HG03571 (cell line): ENCODE data around the gene ANKRD36C.
"Not testable (repeated sequence)": the region's sequence is repeated elsewhere in the genome, so short reads cannot be mapped to it uniquely, and the experiment has no call there.

Experiments
- ATAC-seq: cut with Tn5 transposase; IDR thresholded peaks from one replicate; pipeline ENCODE4 v1.9.1; 2021; ENCODE audit not compliant: unreplicated experiment

The ANKRD36C gene

DNA sequence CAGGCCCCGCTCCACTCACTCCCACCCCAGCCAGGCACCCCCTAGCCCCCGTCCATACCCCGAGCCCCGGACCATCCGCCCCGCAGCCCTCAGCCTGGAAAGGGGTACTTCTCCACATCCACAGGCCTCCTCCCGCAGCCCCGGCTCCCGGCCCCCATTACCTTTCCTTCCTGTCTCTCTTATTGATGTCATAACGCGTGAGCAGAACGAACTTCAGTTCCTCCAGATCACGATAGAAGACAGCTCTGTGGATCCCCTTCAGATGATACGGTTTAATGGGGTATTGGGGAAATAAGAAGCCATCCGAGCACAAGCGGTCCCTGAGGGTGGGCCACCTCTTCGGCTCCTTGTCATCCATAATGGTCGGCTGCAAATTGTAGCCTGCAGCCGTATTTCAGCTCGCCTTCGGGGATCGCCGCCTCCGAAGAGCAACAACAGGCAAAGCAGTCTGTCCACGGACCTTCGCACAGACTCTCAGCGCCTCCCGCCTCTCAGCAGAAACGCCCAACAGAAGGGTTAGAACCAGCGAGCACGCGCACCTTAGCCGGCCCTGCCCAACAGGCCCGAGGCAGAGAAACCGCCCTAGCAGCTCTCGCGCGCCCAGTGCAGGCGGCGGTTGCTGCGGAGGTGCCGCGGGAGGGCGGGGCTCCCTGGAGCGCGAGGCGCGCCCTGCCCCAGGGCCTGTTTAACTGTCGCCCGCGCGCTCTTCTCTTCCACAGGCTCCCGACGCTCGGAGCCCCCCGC is at the start of gene ANKRD36C:
ANKRD36C (minus strand) TSS at position 474 of the 744 bp plus-strand sequence; CDS start at position 358, 116 bp downstream.
- peak; percentile 93 for ATAC-seq

DNA sequence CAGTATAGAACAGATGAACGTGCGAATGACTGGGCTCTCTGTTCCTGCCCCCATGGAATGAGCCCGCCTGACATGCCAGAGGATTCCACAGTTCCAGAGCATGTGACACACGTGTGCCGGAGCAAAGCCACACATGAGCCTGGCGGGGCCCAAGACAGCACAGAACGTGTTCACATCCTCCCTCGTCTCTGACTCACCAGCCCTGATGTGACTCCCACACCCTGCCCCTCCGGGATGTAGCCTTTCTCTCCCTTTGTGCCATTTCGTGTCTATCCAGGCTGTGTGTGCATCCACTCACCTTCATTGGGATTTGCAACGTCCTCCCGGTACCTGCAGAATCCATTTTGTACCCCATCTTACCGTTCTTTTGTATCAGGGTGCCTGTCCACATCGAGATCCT is 43.9 kb upstream of the ANKRD36C start:
- ATAC-seq, result not testable (repeated sequence)

DNA sequence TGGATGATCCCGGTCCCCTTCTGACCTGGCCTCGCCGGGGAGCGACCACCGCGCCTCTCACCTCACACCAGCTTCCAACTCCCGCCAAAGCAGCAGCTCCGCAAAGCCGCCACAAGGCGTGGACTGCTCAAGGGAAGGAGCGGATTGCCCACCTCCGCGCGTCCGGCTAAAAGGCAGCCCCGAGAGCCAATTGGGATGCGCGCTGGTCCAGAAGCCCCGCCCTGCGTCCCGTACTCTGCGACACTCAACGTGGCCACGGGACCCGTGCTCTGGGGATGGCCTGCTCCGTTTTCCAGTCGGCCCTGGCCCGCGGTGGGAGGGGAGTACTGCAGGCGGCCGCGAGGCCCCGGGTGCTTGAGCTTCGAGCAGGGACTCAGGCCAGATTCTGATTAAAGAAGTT is 43.2 kb upstream of the ANKRD36C start, which contains the start of gene GPAT2:
GPAT2 (minus strand) TSS at position 125 of the 400 bp plus-strand sequence. CDS start 2,557 bp downstream, outside the sequence.
- ATAC-seq, result not testable (repeated sequence)

DNA sequence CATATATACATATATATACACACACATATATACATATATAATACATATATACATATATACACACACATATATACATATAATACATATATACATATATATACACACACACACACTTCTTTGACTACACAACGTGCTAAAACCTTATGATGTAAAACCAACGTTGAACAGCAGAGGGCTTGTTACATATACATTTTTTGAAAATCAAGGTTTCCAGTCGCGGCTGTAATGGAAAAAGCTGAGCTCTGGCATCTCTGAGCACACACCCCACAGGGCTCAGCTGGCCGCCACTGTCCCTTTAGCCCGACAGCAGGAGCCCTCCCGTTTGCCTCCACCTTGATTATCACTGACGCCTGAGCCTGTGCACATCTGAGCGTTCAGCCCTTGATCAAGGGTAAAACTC is 42.4 kb upstream of the ANKRD36C start:
- not testable (repeated sequence) for ATAC-seq

- ATAC-seq, result not testable (repeated sequence)
Observed at GRCh38 chr2:96027725-96028325, 36.2 kb upstream of the ANKRD36C start.

DNA sequence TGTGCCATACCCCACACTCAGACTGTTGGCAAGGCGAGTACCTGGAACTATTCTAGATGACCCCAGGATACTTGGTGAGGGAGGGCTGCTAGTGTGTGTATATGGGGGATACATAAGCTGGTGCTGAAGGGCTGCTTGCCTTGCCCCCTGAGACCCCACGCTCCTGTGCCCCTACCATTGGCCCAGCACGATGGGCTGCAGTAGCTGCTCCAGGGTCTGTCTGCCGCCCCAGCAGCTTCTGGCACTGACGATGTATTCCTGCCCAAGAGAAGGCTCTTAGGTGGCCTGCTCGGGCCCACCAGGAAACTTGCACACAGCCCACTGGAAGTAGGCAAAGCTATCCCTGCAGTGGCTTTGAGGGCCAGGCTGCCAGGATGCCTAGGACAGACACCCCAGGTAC is 34.1 kb upstream of the ANKRD36C start:
- ATAC-seq, result not testable (repeated sequence)

DNA sequence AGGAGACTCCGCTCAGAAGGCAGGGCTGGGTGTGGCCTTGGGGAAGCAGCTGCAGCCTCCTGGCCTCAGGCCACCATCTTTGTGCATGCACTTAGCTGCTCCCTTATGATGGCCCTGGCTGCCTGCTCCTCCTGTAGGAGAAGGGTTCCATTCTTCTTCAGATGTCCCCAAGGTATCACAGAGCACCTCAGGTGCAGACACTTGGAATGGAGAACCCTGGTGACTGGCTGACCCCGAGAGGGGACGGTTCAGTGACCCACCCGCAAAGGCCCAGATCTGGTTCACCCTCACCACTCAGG is 33.5 kb upstream of the ANKRD36C start:
- ATAC-seq, result no peak

GRCh38 chr2:96024336-96025193 is 32.9 kb upstream of the ANKRD36C start:
- no peak for ATAC-seq

- not testable (repeated sequence) for ATAC-seq
Observed at GRCh38 chr2:96023701-96024100, 32.1 kb upstream of the ANKRD36C start.

DNA sequence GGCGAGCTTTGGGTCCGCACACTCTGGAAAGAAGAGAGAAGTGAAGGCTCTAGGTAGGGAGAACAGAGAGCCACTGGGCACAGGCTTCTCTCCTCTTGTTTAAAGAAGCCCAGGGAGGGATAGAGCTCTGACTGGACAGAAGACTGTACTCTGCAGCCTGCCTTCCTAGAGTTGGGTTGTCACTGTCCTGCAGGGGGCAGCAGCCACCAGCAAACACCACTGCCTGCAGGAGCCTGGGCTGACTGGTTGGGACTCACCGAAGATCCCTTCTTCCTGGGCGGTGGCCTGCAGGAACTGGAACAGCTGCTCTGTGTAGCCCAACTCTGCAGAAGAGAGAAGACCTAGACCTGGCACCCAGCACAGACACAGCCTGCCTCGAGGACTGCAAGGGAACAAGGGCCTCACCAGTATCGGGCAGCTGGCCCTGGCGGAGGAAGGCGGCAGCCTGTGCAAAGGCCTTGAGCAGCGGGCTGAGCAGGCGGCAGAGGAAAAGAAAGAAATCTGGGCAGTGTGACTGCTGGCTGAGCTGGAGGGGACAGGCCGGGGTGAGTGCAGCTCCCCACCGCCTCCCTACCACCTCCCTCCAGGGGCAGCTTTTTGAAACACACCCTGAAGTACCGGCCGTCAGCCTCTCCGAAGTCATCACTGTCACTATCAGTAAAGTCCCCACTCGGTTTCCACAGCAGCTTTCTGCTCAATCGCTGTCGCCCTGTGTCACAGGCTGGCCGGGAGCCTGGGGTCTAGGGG is 31.2 kb upstream of the ANKRD36C start:
- ATAC-seq, result peak; percentile 79

- not testable (repeated sequence) for ATAC-seq
Observed at GRCh38 chr2:96022126-96022525, 30.5 kb upstream of the ANKRD36C start.

DNA sequence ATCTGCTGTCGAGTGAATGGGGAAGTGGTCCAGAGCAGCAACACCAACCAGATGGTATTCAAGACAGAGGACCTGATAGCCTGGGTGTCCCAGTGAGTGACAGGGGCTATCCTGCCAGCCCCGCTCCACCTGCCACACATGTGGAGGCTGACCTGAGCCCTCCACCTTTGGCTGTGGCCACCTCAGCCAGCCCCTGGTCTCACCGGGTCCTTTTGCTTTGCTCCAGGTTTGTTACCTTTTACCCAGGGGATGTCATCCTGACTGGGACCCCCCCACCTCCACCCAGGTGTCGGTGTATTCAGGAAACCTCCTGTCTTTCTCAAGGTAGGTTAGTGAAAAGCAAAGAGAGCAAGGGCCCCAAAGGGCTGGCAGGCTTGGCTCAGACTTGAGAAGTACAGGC is 29.5 kb upstream of the ANKRD36C start:
- ATAC-seq, result not testable (repeated sequence)

GRCh38 chr2:96019909-96020590 is 28.4 kb upstream of the ANKRD36C start:
- ATAC-seq, result not testable (repeated sequence)

DNA sequence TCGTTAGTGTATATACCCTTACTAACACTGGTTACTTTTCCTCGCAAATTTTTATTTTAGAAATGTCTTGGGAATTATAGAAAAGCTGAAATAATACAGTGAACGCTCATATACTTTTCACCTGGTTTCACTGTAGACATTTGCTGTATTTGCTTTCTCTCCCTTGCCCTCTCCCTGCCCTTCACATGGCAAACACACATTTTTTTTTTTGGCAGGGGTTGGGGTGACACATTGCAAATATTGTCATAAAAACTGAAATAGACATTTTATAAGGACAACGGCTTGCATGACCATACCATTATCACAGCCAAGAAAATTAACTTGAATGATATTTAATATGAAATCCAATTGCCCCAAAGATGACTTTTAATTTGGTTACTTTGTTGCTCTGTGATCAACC is 24.7 kb upstream of the ANKRD36C start:
- not testable (repeated sequence) for ATAC-seq

- ATAC-seq, result not testable (repeated sequence)
Observed at GRCh38 chr2:96012792-96013264, 21.2 kb upstream of the ANKRD36C start.

GRCh38 chr2:96012086-96012791 is 20.6 kb upstream of the ANKRD36C start:
- not testable (repeated sequence) for ATAC-seq

DNA sequence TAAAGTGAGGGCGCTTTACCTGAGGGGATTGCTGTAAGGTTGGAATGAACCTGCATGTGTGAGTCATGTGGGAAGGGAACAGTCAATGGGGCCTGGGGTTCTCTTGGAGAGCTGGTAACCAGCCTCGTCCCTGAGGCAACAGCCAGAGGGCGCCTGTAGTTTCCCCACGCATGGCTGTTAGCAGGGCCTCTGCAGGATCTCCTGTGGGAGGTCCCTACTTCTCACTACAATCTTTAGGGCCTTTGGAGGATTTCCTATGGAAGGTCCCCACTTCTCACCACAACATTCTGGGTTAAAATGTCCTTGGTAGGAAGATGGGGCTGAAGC is 19.5 kb upstream of the ANKRD36C start:
- peak; percentile 7 for ATAC-seq

GRCh38 chr2:96010320-96011128 is 18.9 kb upstream of the ANKRD36C start:
- peak; percentile 98 for ATAC-seq

GRCh38 chr2:96009833-96010232 is 18.2 kb upstream of the ANKRD36C start:
- ATAC-seq, result not testable (repeated sequence)
